Measurements from ENCODE around the gene CA5B.
"Not testable (repeated sequence)": the region's sequence is repeated elsewhere in the genome, so short reads cannot be mapped to it uniquely, and the experiment has no call there.

CA5B gene

GRCh38 chrX:15825936-15826335, 87.9 kb downstream of the CA5B start:
- DNase-seq (ENCODE audit: low read depth in 2 of 2), result no peak
- no peak overlapping the region for H3K4me3 ChIP-seq (replicated peaks in 1 of 2; ENCODE audit: low read depth in 2 of 2, low read length in 2 of 2)
- TF ChIP-seq CTCF (IDR thresholded peaks at IDR 0.05; ENCODE audit: low read depth, low read length), result no peak

- no peak overlapping the region for H3K4me3 ChIP-seq (replicated peaks in 1 of 2; ENCODE audit: low read depth in 2 of 2, low read length in 2 of 2)
- DNase-seq (ENCODE audit: low read depth in 2 of 2), result no peak
- TF ChIP-seq CTCF (IDR thresholded peaks at IDR 0.05; ENCODE audit: low read depth, low read length), result no peak
Observed at GRCh38 chrX:15829217-15829616, 91.1 kb downstream of the CA5B start.

- not testable (repeated sequence) for H3K4me3 ChIP-seq (replicated peaks in 1 of 2; ENCODE audit: low read depth in 2 of 2, low read length in 2 of 2); DNase-seq (ENCODE audit: low read depth in 2 of 2)
Observed at GRCh38 chrX:15831347-15831746, 93.3 kb downstream of the CA5B start.

GRCh38 chrX:15834053-15834452, 96.0 kb downstream of the CA5B start:
- no peak for TF ChIP-seq CTCF (IDR thresholded peaks at IDR 0.05; ENCODE audit: low read depth, low read length)
- DNase-seq (ENCODE audit: low read depth in 2 of 2), result no peak
- H3K4me3 ChIP-seq (replicated peaks in 1 of 2; ENCODE audit: low read depth in 2 of 2, low read length in 2 of 2), result no peak overlapping the region

- DNase-seq (ENCODE audit: low read depth in 2 of 2), result peak in 1 of 2 donors; percentile 13
- TF ChIP-seq CTCF (IDR thresholded peaks at IDR 0.05; ENCODE audit: low read depth, low read length), result no peak
- H3K4me3 ChIP-seq (replicated peaks in 1 of 2; ENCODE audit: low read depth in 2 of 2, low read length in 2 of 2), result no peak overlapping the region
Observed at GRCh38 chrX:15834827-15835595, 96.9 kb downstream of the CA5B start.
